Gastroesophageal sphincter (tissue), 4 donors: ENCODE results near the gene ZBTB42. TPM values are rescaled to one million over a fixed set of nuclear protein-coding genes. Genes with fewer than 3 reads are reported as not detected.

Experiments
- ATAC-seq: fragments of 150-250 bp; one replicate; pipeline ENCODE4 v1.9.1; 2016; ENCODE audit warnings: mild to moderate bottlenecking, moderate library complexity
- H3K27ac ChIP-seq, 4 donors: fragments of 200-600 bp; sonication (generic) in 3 of 4; 1 replicate in 3 of 4; 2 replicates in 1 of 4; pipeline ENCODE4 v1.5.1; 2016 to 2019
- H3K27me3 ChIP-seq: fragments of 200-600 bp; sonication (generic); one replicate; pipeline ENCODE4 v1.5.1; 2019
- H3K36me3 ChIP-seq, 2 donors: fragments of 200-600 bp; sonication (generic); one replicate each; pipeline ENCODE4 v1.5.1; 2019; ENCODE audit warnings: control low read depth in 1 of 2
- H3K4me1 ChIP-seq, 3 donors: fragments of 200-600 bp; sonication (generic); 1 replicate in 2 of 3; 2 replicates in 1 of 3; pipeline ENCODE4 v1.5.1; 2016 to 2019; ENCODE audit warnings: control low read depth in 2 of 3
- H3K4me3 ChIP-seq, 2 donors: fragments of 200-600 bp; sonication (generic); one replicate each; pipeline ENCODE4 v1.5.1; 2019; ENCODE audit warnings: mild to moderate bottlenecking in 1 of 2, moderate library complexity in 1 of 2
- H3K9me3 ChIP-seq, 3 donors: fragments of 200-600 bp; sonication (generic); one replicate each; pipeline ENCODE4 v1.5.1; 2017 to 2019; ENCODE audit warnings: control low read depth in 2 of 3
- CTCF ChIP-seq, 4 experiments: fragments of 200-600 bp in 2 of 4; fragments of 450-650 bp in 2 of 4; sonication (generic) in 1 of 4; IDR thresholded peaks; one replicate each; pipeline ENCODE4 v1.5.1; 2017 to 2019; ENCODE audit warnings: antibody characterized with exemption in 4 of 4, mild to moderate bottlenecking in 2 of 4, moderate library complexity in 2 of 4
- EP300 ChIP-seq: sonication (generic); formaldehyde crosslinking; IDR thresholded peaks from one replicate; pipeline ENCODE4 v1.6.1; 2017; ENCODE audit warnings: antibody characterized with exemption, mild to moderate bottlenecking
- POLR2A ChIP-seq, 2 donors: fragments of 450-650 bp; IDR thresholded peaks; one replicate each; pipeline ENCODE4 v1.6.1; 2017; ENCODE audit warnings: antibody characterized with exemption in 2 of 2, mild to moderate bottlenecking in 2 of 2, moderate library complexity in 1 of 2
- POLR2AphosphoS5 ChIP-seq: sonication (generic); formaldehyde crosslinking; IDR thresholded peaks from one replicate; pipeline ENCODE4 v1.6.1; 2017; ENCODE audit warnings: antibody characterized with exemption
- WGBS, 2 donors: methylation state at CpG; one replicate each; pipeline ENCODE4 v1.1.5; 2018; ENCODE audit warnings: low coverage in 1 of 2; 5-methylcytosine and 5-hydroxymethylcytosine counted together
- total RNA-seq, 4 donors: library from RNA; depleted of rRNA; stranded (reverse); fragments of >200 nt; gene quantifications; one replicate each; pipeline ENCODE4 v1.1.0, GENCODE V29; 2016

Gene ZBTB42
- total RNA-seq, 4 donors from 2014 or later, result 2.0 to 4.8 (median 3.2) TPM

- H3K4me1 ChIP-seq, result peaks cover 0 to 31% (median 13%) of the 10 kb centered on the region in 3 donors
- no peaks in the 10 kb centered on the region for H3K9me3 ChIP-seq
- 37 to 62% methylated on average over 5 to 6 of the region's 23 CpGs for WGBS, 2 donors
- TF ChIP-seq POLR2A (IDR thresholded peaks at IDR 0.05) (no peak), POLR2AphosphoS5 (no peak), CTCF (IDR thresholded peaks at IDR 0.05) (no peak), EP300 (no peak)
- H3K27ac ChIP-seq, result no peak overlapping the region
- H3K36me3 ChIP-seq, result peaks cover 0 to 5% of the 10 kb centered on the region in 2 donors
- no peaks in the 10 kb centered on the region for H3K27me3 ChIP-seq
- no peak overlapping the region for H3K4me3 ChIP-seq
- no peak for ATAC-seq
These were observed 20.5 kb downstream of the ZBTB42 start for GRCh38 chr14:104821229-104821945.

- no peak for TF ChIP-seq EP300
- TF ChIP-seq POLR2A (IDR thresholded peaks at IDR 0.05), result no peak
- TF ChIP-seq CTCF (IDR thresholded peaks at IDR 0.05), result no peak
- no peak for TF ChIP-seq POLR2AphosphoS5
- Histone ChIP-seq H3K27me3 (no peaks in the 10 kb centered on the region), H3K4me3 (no peak overlapping the region), H3K36me3 (peaks cover 0 to 5% of the 10 kb centered on the region in 2 donors), H3K27ac (no peak overlapping the region), H3K4me1 (peaks cover 0 to 30% (median 8%) of the 10 kb centered on the region in 3 donors), H3K9me3 (no peaks in the 10 kb centered on the region)
- WGBS, 2 donors, result 70% methylated on average over 2 of the region's 27 CpGs; no CpG with 5 or more reads in 1 of the 2 donors
- no peak for ATAC-seq
These were observed 21.2 kb downstream of the ZBTB42 start for GRCh38 chr14:104821971-104822608.

- no peak for ATAC-seq
- H3K27me3 ChIP-seq, result peaks cover 5% of the 10 kb centered on the region
- no peaks in the 10 kb centered on the region for H3K9me3 ChIP-seq
- H3K4me3 ChIP-seq, result no peak overlapping the region
- no peak overlapping the region for H3K27ac ChIP-seq
- no peak for TF ChIP-seq POLR2A (IDR thresholded peaks at IDR 0.05)
- no peak for TF ChIP-seq POLR2AphosphoS5
- TF ChIP-seq CTCF (IDR thresholded peaks at IDR 0.05), result no peak
- TF ChIP-seq EP300, result no peak
- peaks cover 0 to 5% of the 10 kb centered on the region in 2 donors for H3K36me3 ChIP-seq
- peaks cover 0 to 33% (median 13%) of the 10 kb centered on the region in 3 donors for H3K4me1 ChIP-seq
- WGBS, 2 donors, result 71 to 94% methylated on average over 3 to 6 of the region's 22 CpGs
These were observed 22.1 kb downstream of the ZBTB42 start for GRCh38 chr14:104822821-104823615.

- no peaks in the 10 kb centered on the region for H3K36me3 ChIP-seq
- WGBS, 2 donors, result 100% methylated on average over 2 of the region's 2 CpGs
- no peak overlapping the region for H3K27ac ChIP-seq
- no peak for ATAC-seq
- H3K4me1 ChIP-seq, result peaks cover 0 to 34% (median 13%) of the 10 kb centered on the region in 3 donors
- no peak overlapping the region for H3K4me3 ChIP-seq
- no peak for TF ChIP-seq EP300
- no peak for TF ChIP-seq POLR2AphosphoS5
- TF ChIP-seq CTCF (IDR thresholded peaks at IDR 0.05), result no peak
- TF ChIP-seq POLR2A (IDR thresholded peaks at IDR 0.05), result no peak
- no peaks in the 10 kb centered on the region for H3K9me3 ChIP-seq
- H3K27me3 ChIP-seq, result peaks cover 5% of the 10 kb centered on the region
These were observed 23.6 kb downstream of the ZBTB42 start for GRCh38 chr14:104824353-104824997.
